HG03558 (cell line): ENCODE measurements around the gene XIST.
"Not testable (repeated sequence)": the region's sequence is repeated elsewhere in the genome, so short reads cannot be mapped to it uniquely, and the experiment has no call there.

Source experiments
- ATAC-seq: cut with Tn5 transposase; IDR thresholded peaks from one replicate; pipeline ENCODE4 v1.9.1; 2021; ENCODE audit warnings: moderate number of reproducible peaks; ENCODE audit not compliant: unreplicated experiment; ENCODE audit errors: extremely low read depth

XIST gene

GRCh38 chrX:73840120-73840924 is 12.2 kb downstream of the XIST start:
- no peak for ATAC-seq

GRCh38 chrX:73839152-73839551 is 13.4 kb downstream of the XIST start:
- no peak for ATAC-seq

- ATAC-seq: no peak
Observed at GRCh38 chrX:73838123-73838522, 14.4 kb downstream of the XIST start.

- ATAC-seq: no peak
Observed at GRCh38 chrX:73836956-73837477, 15.5 kb downstream of the XIST start.

- ATAC-seq: no peak
Observed at GRCh38 chrX:73834219-73834618, 18.3 kb downstream of the XIST start.

GRCh38 chrX:73832319-73832718 is 20.2 kb downstream of the XIST start:
- no peak for ATAC-seq

- no peak for ATAC-seq
Observed at GRCh38 chrX:73831500-73831899, 21.0 kb downstream of the XIST start.

- no peak for ATAC-seq
Observed at GRCh38 chrX:73830489-73831414, 21.8 kb downstream of the XIST start.

GRCh38 chrX:73829890-73830466 is 22.5 kb downstream of the XIST start:
- no peak for ATAC-seq

GRCh38 chrX:73828080-73828720 is 24.3 kb downstream of the XIST start:
- no peak for ATAC-seq

GRCh38 chrX:73827406-73827805 is 25.1 kb downstream of the XIST start:
- ATAC-seq: no peak

- ATAC-seq: no peak
Observed at GRCh38 chrX:73826996-73827395, 25.5 kb downstream of the XIST start.

- no peak for ATAC-seq
Observed at GRCh38 chrX:73825569-73825968, 26.9 kb downstream of the XIST start.

- ATAC-seq: no peak
Observed at GRCh38 chrX:73823473-73824004, 29.0 kb downstream of the XIST start.

- ATAC-seq: no peak
Observed at GRCh38 chrX:73822775-73823174, 29.7 kb downstream of the XIST start.

- no peak for ATAC-seq
Observed at GRCh38 chrX:73821921-73822559, 30.5 kb downstream of the XIST start.

- not testable (repeated sequence) for ATAC-seq
Observed at GRCh38 chrX:73819864-73820558, 32.5 kb downstream of the XIST start.

GRCh38 chrX:73818200-73819116 is 34.1 kb downstream of the XIST start:
- no peak for ATAC-seq
